IMR-90 (cell line): ENCODE measurements around the gene FNDC7. TPM values are rescaled to one million over a fixed set of nuclear protein-coding genes. Genes with fewer than 3 reads are reported as not detected.

Experiments
- ATAC-seq: fragments of 200-7000 bp; cut with Tn5 transposase; 2 replicates; pipeline ENCODE4 v1.9.1; 2020; ENCODE audit warnings: low read depth, mild to moderate bottlenecking, moderate library complexity
- BruUV-seq: library from RNA; stranded (reverse); fragments of 400-500 nt; replicated peaks from 2 replicates; lab custom pipeline; 2021; lab: Mats Ljungman, UMichigan
- CTCF ChIA-PET: fragments of 300-600 bp; formaldehyde crosslinking; extraction: SDS; loops from one replicate; lab custom pipeline; 2021; ENCODE audit warnings: antibody characterized with exemption; lab: Yijun Ruan, JAX
- POLR2A ChIA-PET: fragments of 300-600 bp; sonication (Branson Sonifier 250); formaldehyde crosslinking; loops from one replicate; lab custom pipeline; 2022; ENCODE audit warnings: antibody characterized with exemption; ENCODE audit not compliant: unreplicated experiment; lab: Charles Lee
- DNase-seq: peaks from one replicate; pipeline ENCODE4 v3.0.0; 2013
- H2AFZ ChIP-seq: replicated peaks from 2 replicates; pipeline ENCODE3; 2013; ENCODE audit warnings: low read length, mild to moderate bottlenecking; ENCODE audit not compliant: poor library complexity
- H2AK5ac ChIP-seq: 2 replicates; pipeline ENCODE4 v1.6.1; 2013; ENCODE audit warnings: low read depth, low read length, inconsistent platforms
- H2AK9ac ChIP-seq: replicated peaks from 2 replicates; pipeline ENCODE3; 2013; ENCODE audit warnings: mild to moderate bottlenecking, low read depth, low read length, moderate library complexity; ENCODE audit not compliant: poor library complexity
- H2BK120ac ChIP-seq: 2 replicates; pipeline ENCODE4 v1.6.1; 2013; ENCODE audit warnings: low read depth, low read length, inconsistent platforms
- H2BK15ac ChIP-seq: 3 replicates; pipeline ENCODE4 v1.6.1; 2013; ENCODE audit warnings: low read depth, low read length, inconsistent platforms
- H2BK20ac ChIP-seq: 2 replicates; pipeline ENCODE4 v1.6.1; 2013; ENCODE audit warnings: low read depth, mild to moderate bottlenecking, inconsistent platforms, low read length, moderate library complexity
- H2BK5ac ChIP-seq: 2 replicates; pipeline ENCODE4 v1.6.1; 2013; ENCODE audit warnings: mild to moderate bottlenecking, low read depth, low read length, inconsistent platforms; ENCODE audit not compliant: poor library complexity, severe bottlenecking
- H3K14ac ChIP-seq: replicated peaks from 2 replicates; pipeline ENCODE4 v1.6.1; 2013; ENCODE audit warnings: low read depth, low read length, inconsistent platforms
- H3K18ac ChIP-seq: 2 replicates; pipeline ENCODE4 v1.6.1; 2013; ENCODE audit warnings: low read depth, low read length, control low read depth
- H3K23ac ChIP-seq: 2 replicates; pipeline ENCODE4 v1.6.1; 2013; ENCODE audit warnings: low read depth, low read length, inconsistent platforms
- H3K27ac ChIP-seq: 2 replicates; pipeline ENCODE4 v1.5.1; 2013; ENCODE audit warnings: mild to moderate bottlenecking, control low read depth, low read length; ENCODE audit not compliant: insufficient read depth
- H3K27me3 ChIP-seq: 2 replicates; pipeline ENCODE4 v1.6.1; 2013; ENCODE audit warnings: low read length; ENCODE audit not compliant: control insufficient read depth, insufficient read depth
- H3K36me3 ChIP-seq: 2 replicates; pipeline ENCODE4 v1.6.1; 2013; ENCODE audit warnings: low read length, mixed read lengths; ENCODE audit not compliant: control insufficient read depth, insufficient read depth
- H3K4ac ChIP-seq: 2 replicates; pipeline ENCODE4 v1.6.1; 2013; ENCODE audit warnings: low read depth, low read length, inconsistent platforms
- H3K4me1 ChIP-seq: 2 replicates; pipeline ENCODE4 v1.6.1; 2013; ENCODE audit warnings: low read length, mixed read lengths; ENCODE audit not compliant: control insufficient read depth, insufficient read depth
- H3K4me2 ChIP-seq: 2 replicates; pipeline ENCODE4 v1.6.1; 2013; ENCODE audit warnings: low read depth, mild to moderate bottlenecking, control low read depth, low read length, moderate library complexity
- H3K4me3 ChIP-seq: 2 replicates; pipeline ENCODE4 v1.5.1; 2013; ENCODE audit warnings: low read depth, mild to moderate bottlenecking, control low read depth, low read length, moderate library complexity; ENCODE audit not compliant: insufficient read depth
- H3K56ac ChIP-seq: 2 replicates; pipeline ENCODE4 v1.6.1; 2013; ENCODE audit warnings: low read length, inconsistent platforms; ENCODE audit not compliant: insufficient read depth; ENCODE audit errors: extremely low read depth
- H3K79me1 ChIP-seq, 2 experiments: 2 replicates each; pipeline ENCODE4 v1.6.1; 2013; ENCODE audit warnings: low read length in 2 of 2, inconsistent platforms in 1 of 2, low read depth in 1 of 2
- H3K9ac ChIP-seq: 2 replicates; pipeline ENCODE4 v1.6.1; 2013; ENCODE audit warnings: low read depth, low read length, control low read depth
- H3K9me1 ChIP-seq: 2 replicates; pipeline ENCODE4 v1.6.1; 2013; ENCODE audit warnings: low read length, inconsistent platforms; ENCODE audit not compliant: insufficient read depth
- H3K9me3 ChIP-seq: 2 replicates; pipeline ENCODE4 v1.6.1; 2013; ENCODE audit warnings: low read length; ENCODE audit not compliant: control insufficient read depth, insufficient read depth
- H4K20me1 ChIP-seq: 2 replicates; pipeline ENCODE4 v1.6.1; 2013; ENCODE audit warnings: low read length, inconsistent platforms; ENCODE audit not compliant: insufficient read depth
- H4K5ac ChIP-seq: 2 replicates; pipeline ENCODE4 v1.6.1; 2013; ENCODE audit warnings: mild to moderate bottlenecking, low read depth, low read length, control low read depth
- H4K8ac ChIP-seq, 2 experiments: 2 replicates each; pipeline ENCODE4 v1.6.1; 2013; ENCODE audit warnings: low read depth in 2 of 2, low read length in 2 of 2, control low read depth in 1 of 2, inconsistent platforms in 1 of 2
- H4K91ac ChIP-seq: 2 replicates; pipeline ENCODE4 v1.6.1; 2013; ENCODE audit warnings: low read depth, low read length, inconsistent platforms; ENCODE audit not compliant: insufficient read depth
- BHLHE40 ChIP-seq: fragments of 150-350 bp; IDR thresholded peaks from 2 replicates; pipeline ENCODE4 v1.6.1; 2016; ENCODE audit warnings: mild to moderate bottlenecking, low read depth, low read length
- CEBPB ChIP-seq: IDR thresholded peaks from 2 replicates; pipeline ENCODE4 v1.6.1; 2012; ENCODE audit warnings: low read depth, low read length, improper control_type of control experiment
- CHD1 ChIP-seq: IDR thresholded peaks from 2 replicates; pipeline ENCODE4 v1.6.1; 2012; ENCODE audit warnings: low read depth, low read length, improper control_type of control experiment
- CTCF ChIP-seq: conservative IDR thresholded peaks from 2 replicates; pipeline ENCODE4 v1.5.1; 2012; ENCODE audit warnings: mild to moderate bottlenecking, low read depth, low read length, improper control_type of control experiment
- ELK1 ChIP-seq: fragments of 150-350 bp; IDR thresholded peaks from 2 replicates; pipeline ENCODE4 v1.6.1; 2016; ENCODE audit warnings: low read depth, mild to moderate bottlenecking, low read length, moderate library complexity, borderline replicate concordance
- FOS ChIP-seq: fragments of 150-350 bp; IDR thresholded peaks from 2 replicates; pipeline ENCODE4 v1.6.1; 2016; ENCODE audit warnings: low read depth, low read length
- MAFK ChIP-seq: IDR thresholded peaks from 2 replicates; pipeline ENCODE4 v1.6.1; 2012; ENCODE audit warnings: low read depth, low read length, improper control_type of control experiment
- MAZ ChIP-seq: IDR thresholded peaks from 2 replicates; pipeline ENCODE4 v1.6.1; 2012; ENCODE audit warnings: low read depth, mild to moderate bottlenecking, low read length, improper control_type of control experiment, moderate library complexity, borderline replicate concordance
- MXI1 ChIP-seq: IDR thresholded peaks from 2 replicates; pipeline ENCODE4 v1.6.1; 2012; ENCODE audit warnings: low read depth, mild to moderate bottlenecking, low read length, moderate library complexity, borderline replicate concordance
- NFE2L2 ChIP-seq: fragments of 150-350 bp; IDR thresholded peaks from 2 replicates; pipeline ENCODE4 v1.6.1; 2016; ENCODE audit warnings: low read depth, mild to moderate bottlenecking, low read length
- POLR2A ChIP-seq: IDR thresholded peaks from 2 replicates; pipeline ENCODE4 v1.6.1; 2012; ENCODE audit warnings: mild to moderate bottlenecking, low read depth, low read length
- RAD21 ChIP-seq: IDR thresholded peaks from 2 replicates; pipeline ENCODE4 v1.6.1; 2012; ENCODE audit warnings: low read length, improper control_type of control experiment
- RCOR1 ChIP-seq: IDR thresholded peaks from 2 replicates; pipeline ENCODE4 v1.6.1; 2012; ENCODE audit warnings: mild to moderate bottlenecking, low read length, improper control_type of control experiment; ENCODE audit not compliant: insufficient replicate concordance
- RFX5 ChIP-seq: IDR thresholded peaks from 2 replicates; pipeline ENCODE4 v1.8.0; 2012; ENCODE audit warnings: low read depth, mild to moderate bottlenecking, low read length, moderate library complexity
- SMC3 ChIP-seq: fragments of 150-350 bp; IDR thresholded peaks from 2 replicates; pipeline ENCODE4 v1.6.1; 2016; ENCODE audit warnings: low read depth, mild to moderate bottlenecking, antibody characterized with exemption, low read length, moderate library complexity
- USF2 ChIP-seq: fragments of 150-350 bp; IDR thresholded peaks from 2 replicates; pipeline ENCODE4 v1.6.1; 2017; ENCODE audit warnings: mild to moderate bottlenecking, antibody characterized with exemption, low read length, low read depth
- WGBS, 2 experiments: methylation state at CpG; one replicate each; pipeline versions ENCODE4 v1.1.5 to v1.1.7; 2013; ENCODE audit warnings: missing lambda C conversion rate in 2 of 2; ENCODE audit not compliant: insufficient read length in 1 of 2; ENCODE audit errors: extremely low coverage in 2 of 2; 5-methylcytosine and 5-hydroxymethylcytosine counted together
- dilution Hi-C: fragments of 300-500 bp; cut with HindIII; formaldehyde crosslinking; loops from one replicate; pipeline ENCODE4 v1.14.3; 2018; ENCODE audit warnings: low sequenced_read_pairs; ENCODE audit not compliant: unreplicated experiment
- in situ Hi-C: fragments of 300-500 bp; cut with MboI; formaldehyde crosslinking; loops from 3 replicates; pipeline ENCODE4 v1.14.3; 2019; ENCODE audit warnings: low sequenced_read_pairs, inconsistent platforms, mixed read lengths
- intact Hi-C: fragments of 100-400 bp; cut with micrococcal nuclease; formaldehyde crosslinking; loops from 2 replicates; pipeline ENCODE4 v1.10.0; 2022
- polyA plus RNA-seq, 3 experiments: library from polyadenylated mRNA; depleted of rRNA; stranded (reverse); fragments of >200 nt; gene quantifications; 2 replicates each; pipeline ENCODE4 v1.2.3, GENCODE V29; 2012; ENCODE audit warnings: low replicate concordance in 1 of 3
- total RNA-seq: library from RNA; depleted of rRNA; stranded (reverse); fragments of >200 nt; gene quantifications from 2 replicates; pipeline ENCODE4 v1.2.3, GENCODE V29; 2012

The FNDC7 gene
- total and polyA plus RNA-seq, 2 of the 4 experiments (the other 2 are of a cell fraction) = not detected

GRCh38 chr1:108785880-108786279 is 73.2 kb downstream of the FNDC7 start:
- DNase-seq = no peak

More at GRCh38 chr1:108785880-108786279, 73.2 kb downstream of the FNDC7 start:
- no peaks in the 10 kb centered on the region; a peak in 2 of 4 replicates for H3K79me1 ChIP-seq
- H2BK5ac ChIP-seq = no peak overlapping the region
- H4K91ac ChIP-seq = no peak overlapping the region
- dilution Hi-C loops = no loop called here
- H3K18ac ChIP-seq = no peak overlapping the region
- H3K9me1 ChIP-seq = no peaks in the 10 kb centered on the region
- H3K56ac ChIP-seq = no peak overlapping the region
- H2BK15ac ChIP-seq = no peak overlapping the region
- no peak overlapping the region for H3K14ac ChIP-seq
- H4K5ac ChIP-seq = no peak overlapping the region
- H3K9ac ChIP-seq = no peak overlapping the region
- no peak overlapping the region for H3K27ac ChIP-seq
- TF ChIP-seq SMC3 (no peak), MXI1 (no peak), RAD21 (no peak), POLR2A (no peak), ELK1 (no peak), RCOR1 (no peak), MAZ (no peak), RFX5 (no peak), FOS (no peak), CHD1 (no peak), BHLHE40 (no peak), MAFK (no peak), CEBPB (no peak), NFE2L2 (no peak), USF2 (no peak), CTCF (no peak)
- no peak overlapping the region for H2BK120ac ChIP-seq
- in situ Hi-C loops = no loop called here
- no peak overlapping the region for H3K4me3 ChIP-seq
- ChIA-PET CTCF (no interaction called here), POLR2A (no interaction called here)
- intact Hi-C loops = no loop called here
- H2AFZ ChIP-seq = no peak overlapping the region
- ATAC-seq = no peak
- peaks cover 10% of the 10 kb centered on the region for H3K9me3 ChIP-seq
- H3K4ac ChIP-seq = no peak overlapping the region
- peaks cover 32% of the 10 kb centered on the region for H3K36me3 ChIP-seq
- BruUV-seq = no TSS peak
- no peak overlapping the region for H3K23ac ChIP-seq
- H2AK5ac ChIP-seq = no peak overlapping the region
- no peaks in the 10 kb centered on the region for H4K20me1 ChIP-seq
- H2BK20ac ChIP-seq = no peak overlapping the region
- H3K4me1 ChIP-seq = no peaks in the 10 kb centered on the region
- no peaks in the 10 kb centered on the region for H3K27me3 ChIP-seq
- no CpG with 5 or more reads among the region's 2 CpGs for WGBS, 2 experiments
- no peak overlapping the region for H4K8ac ChIP-seq
- H2AK9ac ChIP-seq = no peak overlapping the region
- no peak overlapping the region for H3K4me2 ChIP-seq
